K562 (cell line): ENCODE measurements around the gene DNAH10. TPM values are rescaled to one million over a fixed set of nuclear protein-coding genes. Genes with fewer than 3 reads are reported as not detected.
A peak's percentile ranks its signal among the peaks of the same experiment; 100 is the strongest.

Experiments
- ATAC-seq: fragments of 200-7000 bp; cut with Tn5 transposase; 3 replicates; pipeline ENCODE4 v1.9.1; 2020; ENCODE audit warnings: moderate library complexity
- BruUV-seq: library from RNA; stranded (reverse); fragments of 400-500 nt; replicated peaks from 2 replicates; lab custom pipeline; 2021; lab: Mats Ljungman, UMichigan
- CTCF ChIA-PET: fragments of 300-600 bp; formaldehyde crosslinking; extraction: SDS; loops from one replicate; lab custom pipeline; 2021; ENCODE audit warnings: low intra/inter-chr PET ratio; lab: Yijun Ruan, JAX
- POLR2A ChIA-PET: fragments of 300-600, 350-650 bp; sonication (Branson Sonifier 250); formaldehyde crosslinking; extraction: SDS; loops from one replicate; lab custom pipeline; 2021; ENCODE audit warnings: antibody characterized with exemption, inconsistent platforms; lab: Yijun Ruan, JAX
- DNase-seq, 4 experiments: peaks; one replicate each; pipeline versions ENCODE4 v3.0.0 to v3.0.0-alpha.2; 2011 to 2018; ENCODE audit warnings: low spot score in 3 of 4, mixed read lengths in 3 of 4; ENCODE audit errors: extremely low read depth in 1 of 4
- FAIRE-seq: peaks from 2 replicates; lab custom pipeline; 2011; peaks lifted over from hg19 to GRCh38; lab: Jason Lieb, UNC
- H2AFZ ChIP-seq: 2 replicates; pipeline ENCODE4 v1.6.0; 2011; ENCODE audit warnings: low read depth, low read length, control low read depth, inconsistent platforms
- H3K27ac ChIP-seq: fragments of 200-600 bp; 3 replicates; pipeline ENCODE4 v1.8.0; 2011; ENCODE audit warnings: low read depth, mild to moderate bottlenecking, control low read depth, inconsistent platforms, low read length, moderate library complexity, mixed read lengths; ENCODE audit errors: extremely low read depth
- H3K27me3 ChIP-seq, 2 experiments: fragments of 300-600 bp in 1 of 2; 2 replicates in 1 of 2; 3 replicates in 1 of 2; pipeline versions ENCODE4 v1.6.0 to v1.8.0; 2011; ENCODE audit warnings: inconsistent platforms in 2 of 2, low read length in 2 of 2, mild to moderate bottlenecking in 1 of 2, mixed read lengths in 1 of 2, moderate library complexity in 1 of 2; ENCODE audit not compliant: control insufficient read depth in 2 of 2, insufficient read depth in 2 of 2
- H3K36me3 ChIP-seq: fragments of 300-600 bp; 3 replicates; pipeline ENCODE4 v1.8.0; 2011; ENCODE audit warnings: mild to moderate bottlenecking, low read length, inconsistent platforms; ENCODE audit not compliant: control insufficient read depth, insufficient read depth
- H3K4me1 ChIP-seq, 2 experiments: fragments of 200-600 bp in 1 of 2; replicated peaks in 1 of 2; 2 replicates in 1 of 2; 3 replicates in 1 of 2; pipeline versions ENCODE4 v1.5.1 to v1.8.0; 2011; ENCODE audit warnings: inconsistent platforms in 2 of 2, low read length in 2 of 2, mild to moderate bottlenecking in 1 of 2, mixed read lengths in 1 of 2, moderate library complexity in 1 of 2; ENCODE audit not compliant: control insufficient read depth in 2 of 2, insufficient read depth in 2 of 2
- H3K4me2 ChIP-seq: 2 replicates; pipeline ENCODE4 v1.6.1; 2011; ENCODE audit warnings: low read length, control low read depth, inconsistent platforms, mixed read lengths; ENCODE audit not compliant: insufficient read depth
- H3K4me3 ChIP-seq: fragments of 200-600 bp; sonication (generic), shearing (Covaris generic); 2 replicates; pipeline ENCODE4 v1.5.1; 2016; ENCODE audit warnings: control low read depth, inconsistent platforms
- H3K79me2 ChIP-seq: fragments of 200-600 bp; 3 replicates; pipeline ENCODE4 v1.8.0; 2011; ENCODE audit warnings: low read length, inconsistent platforms; ENCODE audit not compliant: control insufficient read depth, insufficient read depth
- H3K9ac ChIP-seq, 2 experiments: 2 replicates each; pipeline versions ENCODE4 v1.6.0 to v1.6.1; 2011; ENCODE audit warnings: low read depth in 2 of 2, low read length in 2 of 2, control low read depth in 1 of 2, inconsistent platforms in 1 of 2, mild to moderate bottlenecking in 1 of 2, mixed read lengths in 1 of 2; ENCODE audit not compliant: insufficient read depth in 1 of 2
- H3K9me1 ChIP-seq: one replicate; pipeline ENCODE4 v1.6.0; 2011; ENCODE audit warnings: inconsistent platforms, mild to moderate bottlenecking, low read length, moderate library complexity; ENCODE audit not compliant: control insufficient read depth, insufficient read depth
- H3K9me3 ChIP-seq: replicated peaks from 2 replicates; pipeline ENCODE4 v1.5.1; 2011; ENCODE audit warnings: low read depth, low read length, inconsistent platforms; ENCODE audit not compliant: control insufficient read depth, insufficient read depth
- H4K20me1 ChIP-seq: replicated peaks from 2 replicates; pipeline ENCODE4 v1.6.1; 2011; ENCODE audit warnings: low read length, inconsistent platforms, mixed read lengths; ENCODE audit not compliant: control insufficient read depth, insufficient read depth
- BRD4 ChIP-seq: fragments of 200-600 bp; sonication (generic); IDR thresholded peaks from 2 replicates; pipeline ENCODE4 v1.6.1; 2017; ENCODE audit warnings: inconsistent platforms
- CCAR2 ChIP-seq: fragments of 200-400 bp; formaldehyde crosslinking; IDR thresholded peaks from 2 replicates; pipeline ENCODE4 v1.6.1; 2017; ENCODE audit warnings: mild to moderate bottlenecking, low read depth, low read length
- THRAP3 ChIP-seq: fragments of 450-650 bp; IDR thresholded peaks from 2 replicates; pipeline ENCODE4 v1.6.1; 2016; ENCODE audit warnings: mild to moderate bottlenecking, inconsistent platforms, borderline replicate concordance
- ZNF263 ChIP-seq: sonication (generic); formaldehyde crosslinking; IDR thresholded peaks from 2 replicates; pipeline ENCODE4 v1.8.0; 2022; ENCODE audit warnings: mild to moderate bottlenecking, missing genetic modification reagents, borderline replicate concordance
- WGBS: fragments of 100-300 bp; shearing (Covaris generic); methylation state at CpG from one replicate; pipeline ENCODE4 v1.1.6; 2016; ENCODE audit warnings: low coverage, mixed read lengths; ENCODE audit not compliant: insufficient coverage; ENCODE audit errors: missing lambda C conversion rate; 5-methylcytosine and 5-hydroxymethylcytosine counted together
- in situ Hi-C: fragments of 300-500 bp; cut with MboI; formaldehyde crosslinking; loops from 4 replicates; pipeline ENCODE4 v1.15.0; 2018; ENCODE audit warnings: inconsistent platforms, mixed read lengths
- intact Hi-C: fragments of 100-400 bp; cut with micrococcal nuclease; formaldehyde crosslinking; loops from 2 replicates; pipeline ENCODE4 v1.14.2; 2022
- polyA plus RNA-seq, 8 experiments: library from polyadenylated mRNA; depleted of rRNA in 4 of 8; stranded (reverse) in 5 of 8; unstranded in 3 of 8; fragments of >200 nt; fragmentation: Nextera tagmentation in 2 of 8; fragmentation: Illumina TruSeq in 1 of 8; extraction: Ambion mirVana in 2 of 8; extraction: Trizol in 1 of 8; gene quantifications; 2 replicates each; pipeline versions ENCODE4 v1.2.1 to v1.2.3, GENCODE V29; 2011 to 2014; ENCODE audit warnings: inconsistent platforms in 1 of 8, missing spikeins in 1 of 8
- total RNA-seq, 7 experiments: library from RNA; depleted of rRNA in 6 of 7; stranded (reverse); fragments of >200 nt in 6 of 7; fragmentation: Illumina TruSeq in 2 of 7; extraction: Trizol in 2 of 7; gene quantifications; 2 replicates each; pipeline versions ENCODE4 v1.2.1 to v1.2.3, GENCODE V29; 2011 to 2021; ENCODE audit warnings: low replicate concordance in 1 of 7
- TF ChIP-seq, protein P1 (sequence below), 3 experiments: IDR thresholded peaks in 2 of 3; conservative IDR thresholded peaks in 1 of 3; 2 replicates each; pipeline ENCODE4 v1.5.1; 2011 to 2012; ENCODE audit warnings: low read length in 3 of 3, mild to moderate bottlenecking in 3 of 3, control low read depth in 2 of 3, improper control_type of control experiment in 1 of 3, inconsistent platforms in 1 of 3, low read depth in 1 of 3, mixed read lengths in 1 of 3, moderate library complexity in 1 of 3; ENCODE audit not compliant: insufficient read depth in 2 of 3
- TF ChIP-seq, protein P2 (sequence below): sonication (generic); formaldehyde crosslinking; IDR thresholded peaks from 2 replicates; pipeline ENCODE4 v1.9.0; 2022; ENCODE audit warnings: mild to moderate bottlenecking, missing genetic modification reagents

The DNAH10 gene
- total and polyA plus RNA-seq, 9 of the 15 experiments (the other 6 are each of a cell fraction or from before 2014, with no cell fraction given) = 0.01 to 0.06 (median 0.04) TPM; not detected in 1

DNA sequence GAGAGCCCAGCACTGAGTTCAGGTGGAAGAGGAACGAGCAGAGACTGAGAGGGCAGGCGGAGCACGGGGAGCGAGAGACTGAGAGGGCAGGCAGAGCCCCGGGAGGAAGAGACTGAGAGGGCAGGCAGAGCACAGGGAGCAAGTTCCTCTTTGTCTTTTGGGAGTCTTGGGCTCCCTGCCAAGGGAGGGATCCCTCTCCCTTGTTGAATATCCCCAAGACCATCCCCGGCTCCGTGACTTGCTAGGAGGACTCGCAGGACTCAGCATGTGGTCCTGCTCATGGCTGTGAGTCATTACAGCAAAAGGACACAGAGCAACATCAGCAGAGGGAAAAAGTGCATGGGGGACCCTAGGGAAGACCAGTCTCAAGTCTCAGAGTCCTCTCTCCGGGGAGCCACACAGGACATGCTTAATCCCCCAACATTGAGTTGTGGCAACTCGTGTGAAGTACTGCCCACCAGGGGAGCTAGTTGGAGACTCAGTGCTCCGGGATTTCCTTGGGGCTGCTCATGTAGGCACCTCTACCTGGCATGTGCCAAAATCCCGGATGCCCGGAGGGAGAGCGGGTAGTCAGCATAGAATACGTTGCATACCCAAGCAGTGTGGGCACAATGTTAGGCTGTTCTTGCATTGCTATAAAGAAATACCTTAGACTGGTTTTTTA is 129.5 kb downstream of the DNAH10 start:
- BruUV-seq = no TSS peak

More for the DNA sequence above, 129.5 kb downstream of the DNAH10 start:
- in situ Hi-C loops = no loop called here
- POLR2A ChIA-PET = interaction anchor here (0.6 to 1.1 kb wide), 3 partner anchors 17 to 125 kb away, joined by 3 to 4 read pairs (median 3); no protein-coding TSS in a partner anchor
- H3K27ac ChIP-seq = no peak overlapping the region
- DNase-seq = no peak
- H2AFZ ChIP-seq = no peak overlapping the region
- H4K20me1 ChIP-seq = peaks cover 3% of the 10 kb centered on the region
- peak; percentile 36 for ATAC-seq
- H3K79me2 ChIP-seq = no peaks in the 10 kb centered on the region
- H3K9me1 ChIP-seq = no peaks in the 10 kb centered on the region
- peaks cover 58 to 89% of the 10 kb centered on the region in 2 experiments for H3K27me3 ChIP-seq
- H3K4me1 ChIP-seq = no peaks in the 10 kb centered on the region; a peak in 1 of 5 replicates
- FAIRE-seq = no peak
- no peak overlapping the region for H3K9ac ChIP-seq
- H3K36me3 ChIP-seq = no peaks in the 10 kb centered on the region
- CTCF ChIA-PET = no interaction called here
- H3K4me2 ChIP-seq = no peak overlapping the region
- no peaks in the 10 kb centered on the region for H3K9me3 ChIP-seq
- TF ChIP-seq, protein P1, sequence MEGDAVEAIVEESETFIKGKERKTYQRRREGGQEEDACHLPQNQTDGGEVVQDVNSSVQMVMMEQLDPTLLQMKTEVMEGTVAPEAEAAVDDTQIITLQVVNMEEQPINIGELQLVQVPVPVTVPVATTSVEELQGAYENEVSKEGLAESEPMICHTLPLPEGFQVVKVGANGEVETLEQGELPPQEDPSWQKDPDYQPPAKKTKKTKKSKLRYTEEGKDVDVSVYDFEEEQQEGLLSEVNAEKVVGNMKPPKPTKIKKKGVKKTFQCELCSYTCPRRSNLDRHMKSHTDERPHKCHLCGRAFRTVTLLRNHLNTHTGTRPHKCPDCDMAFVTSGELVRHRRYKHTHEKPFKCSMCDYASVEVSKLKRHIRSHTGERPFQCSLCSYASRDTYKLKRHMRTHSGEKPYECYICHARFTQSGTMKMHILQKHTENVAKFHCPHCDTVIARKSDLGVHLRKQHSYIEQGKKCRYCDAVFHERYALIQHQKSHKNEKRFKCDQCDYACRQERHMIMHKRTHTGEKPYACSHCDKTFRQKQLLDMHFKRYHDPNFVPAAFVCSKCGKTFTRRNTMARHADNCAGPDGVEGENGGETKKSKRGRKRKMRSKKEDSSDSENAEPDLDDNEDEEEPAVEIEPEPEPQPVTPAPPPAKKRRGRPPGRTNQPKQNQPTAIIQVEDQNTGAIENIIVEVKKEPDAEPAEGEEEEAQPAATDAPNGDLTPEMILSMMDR (IDR thresholded peaks at IDR 0.05 in 2 of 3, conservative IDR thresholded peaks at IDR 0.05 in 1 of 3; ENCODE audit: insufficient read depth in 2 of 3, low read depth in 1 of 3, low read length in 3 of 3) = 0 out of 6 replicates have a peak, but pooled peaks of 1 of the 3 experiments have one; percentile 9
- TF ChIP-seq ZNF263 (CRISPR knock-in tag) = peak; percentile 75; the same call in 1 of the 2 replicates
- no peak for TF ChIP-seq THRAP3
- TF ChIP-seq, protein P2, sequence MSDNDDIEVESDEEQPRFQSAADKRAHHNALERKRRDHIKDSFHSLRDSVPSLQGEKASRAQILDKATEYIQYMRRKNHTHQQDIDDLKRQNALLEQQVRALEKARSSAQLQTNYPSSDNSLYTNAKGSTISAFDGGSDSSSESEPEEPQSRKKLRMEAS (CRISPR knock-in tag) = no peak
- no peak for TF ChIP-seq CCAR2
- no peak for TF ChIP-seq BRD4
- TF ChIP-seq, all 486 proteins: peak for 2
- intact Hi-C loops = no loop called here
- 1% methylated on average over 14 of the region's 15 CpGs for WGBS
- H3K4me3 ChIP-seq = no peak overlapping the region
